HEK293 (cell line): ENCODE results near the gene WDR13.

ENCODE experiments used
- ZNF23 ChIP-seq: fragments of 450-650 bp; formaldehyde crosslinking; IDR thresholded peaks from 2 replicates; pipeline ENCODE4 v1.5.1; 2016; ENCODE audit warnings: missing biosample characterization, missing genetic modification characterization, borderline replicate concordance
- ZNF677 ChIP-seq: fragments of 450-650 bp; IDR thresholded peaks from 2 replicates; pipeline ENCODE4 v1.5.0; 2018; ENCODE audit warnings: missing biosample characterization, mild to moderate bottlenecking, missing genetic modification characterization, moderate library complexity
- TF ChIP-seq, protein P1 (sequence below): fragments of 450-650 bp; formaldehyde crosslinking; IDR thresholded peaks from 2 replicates; pipeline ENCODE4 v1.5.1; 2016; ENCODE audit warnings: missing biosample characterization, missing genetic modification characterization
- TF ChIP-seq, protein P2 (sequence below): fragments of 450-650 bp; formaldehyde crosslinking; IDR thresholded peaks from 2 replicates; pipeline ENCODE4 v1.5.1; 2016; ENCODE audit warnings: missing biosample characterization, missing genetic modification characterization

- TF ChIP-seq, protein P1, sequence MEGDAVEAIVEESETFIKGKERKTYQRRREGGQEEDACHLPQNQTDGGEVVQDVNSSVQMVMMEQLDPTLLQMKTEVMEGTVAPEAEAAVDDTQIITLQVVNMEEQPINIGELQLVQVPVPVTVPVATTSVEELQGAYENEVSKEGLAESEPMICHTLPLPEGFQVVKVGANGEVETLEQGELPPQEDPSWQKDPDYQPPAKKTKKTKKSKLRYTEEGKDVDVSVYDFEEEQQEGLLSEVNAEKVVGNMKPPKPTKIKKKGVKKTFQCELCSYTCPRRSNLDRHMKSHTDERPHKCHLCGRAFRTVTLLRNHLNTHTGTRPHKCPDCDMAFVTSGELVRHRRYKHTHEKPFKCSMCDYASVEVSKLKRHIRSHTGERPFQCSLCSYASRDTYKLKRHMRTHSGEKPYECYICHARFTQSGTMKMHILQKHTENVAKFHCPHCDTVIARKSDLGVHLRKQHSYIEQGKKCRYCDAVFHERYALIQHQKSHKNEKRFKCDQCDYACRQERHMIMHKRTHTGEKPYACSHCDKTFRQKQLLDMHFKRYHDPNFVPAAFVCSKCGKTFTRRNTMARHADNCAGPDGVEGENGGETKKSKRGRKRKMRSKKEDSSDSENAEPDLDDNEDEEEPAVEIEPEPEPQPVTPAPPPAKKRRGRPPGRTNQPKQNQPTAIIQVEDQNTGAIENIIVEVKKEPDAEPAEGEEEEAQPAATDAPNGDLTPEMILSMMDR (tag by site-specific recombination): no peak
- TF ChIP-seq, protein P2, sequence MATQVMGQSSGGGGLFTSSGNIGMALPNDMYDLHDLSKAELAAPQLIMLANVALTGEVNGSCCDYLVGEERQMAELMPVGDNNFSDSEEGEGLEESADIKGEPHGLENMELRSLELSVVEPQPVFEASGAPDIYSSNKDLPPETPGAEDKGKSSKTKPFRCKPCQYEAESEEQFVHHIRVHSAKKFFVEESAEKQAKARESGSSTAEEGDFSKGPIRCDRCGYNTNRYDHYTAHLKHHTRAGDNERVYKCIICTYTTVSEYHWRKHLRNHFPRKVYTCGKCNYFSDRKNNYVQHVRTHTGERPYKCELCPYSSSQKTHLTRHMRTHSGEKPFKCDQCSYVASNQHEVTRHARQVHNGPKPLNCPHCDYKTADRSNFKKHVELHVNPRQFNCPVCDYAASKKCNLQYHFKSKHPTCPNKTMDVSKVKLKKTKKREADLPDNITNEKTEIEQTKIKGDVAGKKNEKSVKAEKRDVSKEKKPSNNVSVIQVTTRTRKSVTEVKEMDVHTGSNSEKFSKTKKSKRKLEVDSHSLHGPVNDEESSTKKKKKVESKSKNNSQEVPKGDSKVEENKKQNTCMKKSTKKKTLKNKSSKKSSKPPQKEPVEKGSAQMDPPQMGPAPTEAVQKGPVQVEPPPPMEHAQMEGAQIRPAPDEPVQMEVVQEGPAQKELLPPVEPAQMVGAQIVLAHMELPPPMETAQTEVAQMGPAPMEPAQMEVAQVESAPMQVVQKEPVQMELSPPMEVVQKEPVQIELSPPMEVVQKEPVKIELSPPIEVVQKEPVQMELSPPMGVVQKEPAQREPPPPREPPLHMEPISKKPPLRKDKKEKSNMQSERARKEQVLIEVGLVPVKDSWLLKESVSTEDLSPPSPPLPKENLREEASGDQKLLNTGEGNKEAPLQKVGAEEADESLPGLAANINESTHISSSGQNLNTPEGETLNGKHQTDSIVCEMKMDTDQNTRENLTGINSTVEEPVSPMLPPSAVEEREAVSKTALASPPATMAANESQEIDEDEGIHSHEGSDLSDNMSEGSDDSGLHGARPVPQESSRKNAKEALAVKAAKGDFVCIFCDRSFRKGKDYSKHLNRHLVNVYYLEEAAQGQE: no peak
- TF ChIP-seq ZNF677 (tag by site-specific recombination): no peak
- TF ChIP-seq ZNF23 (tag by site-specific recombination): no peak
These were observed 37.7 kb upstream of the WDR13 start for GRCh38 chrX:48559636-48560035.
